OCI-LY1 (cell line): Measurements from ENCODE around the gene RPL32.
A peak's percentile ranks its signal among the peaks of the same experiment; 100 is the strongest.

Experiments used
- H2AFZ ChIP-seq: fragments of 200-600 bp; sonication (generic), shearing (Covaris generic); 2 replicates; pipeline ENCODE4 v1.6.0; 2014; ENCODE audit warnings: antibody characterized with exemption, mild to moderate bottlenecking, low read length
- H3F3A ChIP-seq: fragments of 200-600 bp; sonication (generic), shearing (Covaris generic); 2 replicates; pipeline ENCODE4 v1.6.0; 2014; ENCODE audit warnings: mild to moderate bottlenecking, antibody characterized with exemption, low read length, moderate library complexity; ENCODE audit not compliant: insufficient read depth
- H3K27ac ChIP-seq: fragments of 200-600 bp; sonication (generic); 2 replicates; pipeline ENCODE4 v1.5.1; 2014; ENCODE audit warnings: low read length, mixed run types, mild to moderate bottlenecking, low read depth; ENCODE audit not compliant: poor library complexity, severe bottlenecking
- H3K27me3 ChIP-seq: fragments of 200-600 bp; sonication (generic); 2 replicates; pipeline ENCODE4 v1.6.0; 2014; ENCODE audit warnings: antibody characterized with exemption, mild to moderate bottlenecking, low read length, moderate library complexity; ENCODE audit not compliant: insufficient read depth
- H3K36me3 ChIP-seq: fragments of 200-600 bp; sonication (generic); 2 replicates; pipeline ENCODE4 v1.6.1; 2014; ENCODE audit warnings: mild to moderate bottlenecking, antibody characterized with exemption, low read length, moderate library complexity, mixed read lengths; ENCODE audit not compliant: insufficient read depth
- H3K4me1 ChIP-seq: fragments of 200-600 bp; sonication (generic); 2 replicates; pipeline ENCODE4 v1.5.1; 2014; ENCODE audit warnings: mild to moderate bottlenecking, low read length, moderate library complexity; ENCODE audit not compliant: insufficient read depth, severe bottlenecking
- H3K4me2 ChIP-seq: fragments of 200-600 bp; sonication (generic), shearing (Covaris generic); 2 replicates; pipeline ENCODE4 v1.6.1; 2014; ENCODE audit warnings: low read length
- H3K4me3 ChIP-seq: fragments of 200-600 bp; sonication (generic); 2 replicates; pipeline ENCODE4 v1.5.1; 2014; ENCODE audit warnings: low read length, low read depth, mild to moderate bottlenecking, mixed read lengths; ENCODE audit not compliant: poor library complexity, severe bottlenecking
- H3K79me2 ChIP-seq: fragments of 200-600 bp; shearing (Covaris generic); 2 replicates; pipeline ENCODE4 v1.6.1; 2016; ENCODE audit warnings: mixed run types, low read length, mixed read lengths; ENCODE audit not compliant: insufficient read depth
- H3K9ac ChIP-seq: fragments of 200-600 bp; sonication (generic), shearing (Covaris generic); 2 replicates; pipeline ENCODE4 v1.6.1; 2014; ENCODE audit warnings: mild to moderate bottlenecking, low read length, mixed read lengths
- H3K9me2 ChIP-seq: fragments of 200-600 bp; sonication (generic), shearing (Covaris generic); 2 replicates; pipeline ENCODE4 v1.6.1; 2014; ENCODE audit warnings: low read depth, mild to moderate bottlenecking, low read length, mixed read lengths
- H3K9me3 ChIP-seq: fragments of 200-600 bp; shearing (Covaris generic); 2 replicates; pipeline ENCODE4 v1.6.1; 2014; ENCODE audit warnings: low read length, mixed read lengths
- H4K20me1 ChIP-seq: fragments of 200-600 bp; sonication (generic), shearing (Covaris generic); 2 replicates; pipeline ENCODE4 v1.6.0; 2016; ENCODE audit warnings: mild to moderate bottlenecking, low read length; ENCODE audit not compliant: insufficient read depth
- EZH2 ChIP-seq: fragments of 200-600 bp; sonication (generic), shearing (Covaris generic); IDR thresholded peaks from 2 replicates; pipeline ENCODE4 v1.8.0; 2017; ENCODE audit warnings: borderline replicate concordance, mixed run types, mild to moderate bottlenecking, antibody characterized with exemption, low read length, moderate library complexity, mixed read lengths
- TF ChIP-seq, protein P1 (sequence below): fragments of 200-600 bp; sonication (generic), shearing (Covaris generic); IDR thresholded peaks from 2 replicates; pipeline ENCODE4 v1.5.1; 2017; ENCODE audit warnings: mild to moderate bottlenecking, antibody characterized with exemption, low read length, moderate library complexity, mixed read lengths

Gene RPL32

GRCh38 chr3:12835052-12835665, 6.2 kb downstream of the RPL32 start:
- no peaks in the 10 kb centered on the region for H3K9me2 ChIP-seq
- H3K79me2 ChIP-seq: peaks cover 25% of the 10 kb centered on the region
- no peak overlapping the region for H2AFZ ChIP-seq
- no peak overlapping the region for H3K27ac ChIP-seq
- H3K9me3 ChIP-seq: no peaks in the 10 kb centered on the region
- no peak overlapping the region for H3K4me2 ChIP-seq
- H4K20me1 ChIP-seq: 0 out of 2 replicates have a peak, but pooled peaks cover 3% of the 10 kb centered on the region
- no peak overlapping the region for H3K4me3 ChIP-seq
- TF ChIP-seq, protein P1, sequence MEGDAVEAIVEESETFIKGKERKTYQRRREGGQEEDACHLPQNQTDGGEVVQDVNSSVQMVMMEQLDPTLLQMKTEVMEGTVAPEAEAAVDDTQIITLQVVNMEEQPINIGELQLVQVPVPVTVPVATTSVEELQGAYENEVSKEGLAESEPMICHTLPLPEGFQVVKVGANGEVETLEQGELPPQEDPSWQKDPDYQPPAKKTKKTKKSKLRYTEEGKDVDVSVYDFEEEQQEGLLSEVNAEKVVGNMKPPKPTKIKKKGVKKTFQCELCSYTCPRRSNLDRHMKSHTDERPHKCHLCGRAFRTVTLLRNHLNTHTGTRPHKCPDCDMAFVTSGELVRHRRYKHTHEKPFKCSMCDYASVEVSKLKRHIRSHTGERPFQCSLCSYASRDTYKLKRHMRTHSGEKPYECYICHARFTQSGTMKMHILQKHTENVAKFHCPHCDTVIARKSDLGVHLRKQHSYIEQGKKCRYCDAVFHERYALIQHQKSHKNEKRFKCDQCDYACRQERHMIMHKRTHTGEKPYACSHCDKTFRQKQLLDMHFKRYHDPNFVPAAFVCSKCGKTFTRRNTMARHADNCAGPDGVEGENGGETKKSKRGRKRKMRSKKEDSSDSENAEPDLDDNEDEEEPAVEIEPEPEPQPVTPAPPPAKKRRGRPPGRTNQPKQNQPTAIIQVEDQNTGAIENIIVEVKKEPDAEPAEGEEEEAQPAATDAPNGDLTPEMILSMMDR: no peak
- no peak for TF ChIP-seq EZH2
- no peaks in the 10 kb centered on the region for H3F3A ChIP-seq
- peaks cover 28% of the 10 kb centered on the region for H3K4me1 ChIP-seq
- no peak overlapping the region for H3K9ac ChIP-seq
- peaks cover 98% of the 10 kb centered on the region for H3K36me3 ChIP-seq
- H3K27me3 ChIP-seq: no peaks in the 10 kb centered on the region

- H3K4me1 ChIP-seq: peaks cover 11% of the 10 kb centered on the region
Observed at GRCh38 chr3:12833222-12834161, 7.9 kb downstream of the RPL32 start.

GRCh38 chr3:12832350-12833221, 8.8 kb downstream of the RPL32 start:
- Histone ChIP-seq H3K79me2 (0 out of 2 replicates have a peak, but pooled peaks cover 3% of the 10 kb centered on the region), H3K4me2 (no peak overlapping the region), H3K27me3 (no peaks in the 10 kb centered on the region), H3K4me3 (no peak overlapping the region), H3K9me3 (no peaks in the 10 kb centered on the region), H3K9me2 (no peaks in the 10 kb centered on the region), H2AFZ (no peak overlapping the region), H3K9ac (no peak overlapping the region), H4K20me1 (no peaks in the 10 kb centered on the region), H3F3A (no peaks in the 10 kb centered on the region), H3K27ac (peak overlapping the region; percentile 11), H3K36me3 (peaks cover 72% of the 10 kb centered on the region), H3K4me1 (peaks cover 2% of the 10 kb centered on the region)
- TF ChIP-seq EZH2: no peak
- TF ChIP-seq, protein P1: no peak

More at GRCh38 chr3:12833222-12834161, 7.9 kb downstream of the RPL32 start:
- H3K27ac ChIP-seq: no peak overlapping the region
- no peak overlapping the region for H3K9ac ChIP-seq
- no peak for TF ChIP-seq EZH2
- TF ChIP-seq, protein P1: no peak
- no peaks in the 10 kb centered on the region for H3K27me3 ChIP-seq
- H4K20me1 ChIP-seq: no peaks in the 10 kb centered on the region
- no peaks in the 10 kb centered on the region for H3K9me3 ChIP-seq
- peaks cover 8% of the 10 kb centered on the region; the same call in 1 of the 2 replicates for H3K79me2 ChIP-seq
- H3K4me2 ChIP-seq: no peak overlapping the region
- no peak overlapping the region for H2AFZ ChIP-seq
- no peaks in the 10 kb centered on the region for H3F3A ChIP-seq
- no peaks in the 10 kb centered on the region for H3K9me2 ChIP-seq
- H3K36me3 ChIP-seq: peaks cover 81% of the 10 kb centered on the region
- no peak overlapping the region for H3K4me3 ChIP-seq
